Caco-2 (cell line): ENCODE results near the gene PAPSS1. TPM values are rescaled to one million over a fixed set of nuclear protein-coding genes. Genes with fewer than 3 reads are reported as not detected.

Experiments
- BruUV-seq: library from RNA; stranded (reverse); fragments of 400-500 nt; replicated peaks from 2 replicates; lab custom pipeline; 2021; lab: Mats Ljungman, UMichigan
- CTCF ChIA-PET: fragments of 300-600 bp; sonication (Branson Sonifier 250); formaldehyde crosslinking; loops from one replicate; lab custom pipeline; 2022; ENCODE audit warnings: antibody characterized with exemption; lab: Charles Lee
- POLR2A ChIA-PET: fragments of 300-600 bp; sonication (Branson Sonifier 250); formaldehyde crosslinking; loops from one replicate; lab custom pipeline; 2022; ENCODE audit warnings: antibody characterized with exemption; lab: Charles Lee
- DNase-seq, 2 experiments: peaks; one replicate each; pipeline versions ENCODE4 v3.0.0 to v3.0.0-alpha.2; 2020 to 2022
- H3K27me3 ChIP-seq: replicated peaks from 2 replicates; pipeline ENCODE4 v1.6.0; 2011; ENCODE audit warnings: low read length; ENCODE audit not compliant: control insufficient read depth, insufficient read depth
- H3K36me3 ChIP-seq: 2 replicates; pipeline ENCODE4 v1.5.1; 2011; ENCODE audit warnings: low read length; ENCODE audit not compliant: control insufficient read depth, insufficient read depth
- H3K4me1 ChIP-seq: fragments of 250-450 bp; sonication (Bioruptor Pico); 2 replicates; pipeline ENCODE4 v1.5.1; 2020; ENCODE audit warnings: mild to moderate bottlenecking
- H3K4me3 ChIP-seq: 2 replicates; pipeline ENCODE4 v1.5.1; 2011; ENCODE audit warnings: low read depth, mild to moderate bottlenecking, control low read depth, low read length
- H3K9me3 ChIP-seq: fragments of 250-450 bp; sonication (Bioruptor Pico); 2 replicates; pipeline ENCODE4 v1.5.1; 2020; ENCODE audit warnings: mild to moderate bottlenecking, moderate library complexity
- H3K27ac Mint-ChIP-seq: one replicate; pipeline ENCODE4 v1.8.0; 2022; ENCODE audit warnings: mixed read lengths; ENCODE audit not compliant: unreplicated experiment
- H3K27me3 Mint-ChIP-seq: one replicate; pipeline ENCODE4 v1.8.0; 2022; ENCODE audit warnings: mixed read lengths; ENCODE audit not compliant: insufficient read depth, unreplicated experiment
- H3K36me3 Mint-ChIP-seq: one replicate; pipeline ENCODE4 v1.8.0; 2022; ENCODE audit warnings: mild to moderate bottlenecking, mixed read lengths; ENCODE audit not compliant: insufficient read depth, unreplicated experiment
- H3K4me1 Mint-ChIP-seq: one replicate; pipeline ENCODE4 v1.8.0; 2022; ENCODE audit warnings: low read depth, mixed read lengths; ENCODE audit not compliant: unreplicated experiment
- H3K4me3 Mint-ChIP-seq: one replicate; pipeline ENCODE4 v1.8.0; 2022; ENCODE audit warnings: mild to moderate bottlenecking, moderate library complexity, mixed read lengths; ENCODE audit not compliant: unreplicated experiment
- H3K9me3 Mint-ChIP-seq: one replicate; pipeline ENCODE4 v1.8.0; 2022; ENCODE audit warnings: mixed read lengths; ENCODE audit not compliant: unreplicated experiment
- intact Hi-C: fragments of 100-400 bp; cut with micrococcal nuclease; formaldehyde crosslinking; loops from one replicate; pipeline ENCODE4 v1.10.0; 2022; ENCODE audit not compliant: unreplicated experiment
- total RNA-seq: library from RNA; stranded (reverse); gene quantifications from 2 replicates; pipeline ENCODE4 v1.2.3, GENCODE V29; 2022
- TF ChIP-seq, protein P1 (sequence below), 2 experiments: fragments of 200-600 bp in 1 of 2; IDR thresholded peaks; 1 replicate in 1 of 2; 2 replicates in 1 of 2; pipeline versions ENCODE4 v1.5.1 to v1.8.0; 2011 to 2022; ENCODE audit warnings: antibody characterized with exemption in 1 of 2, control low read depth in 1 of 2, inconsistent platforms in 1 of 2, low read depth in 1 of 2, low read length in 1 of 2, mild to moderate bottlenecking in 1 of 2, moderate library complexity in 1 of 2; ENCODE audit not compliant: insufficient read depth in 1 of 2, severe bottlenecking in 1 of 2, unreplicated experiment in 1 of 2

PAPSS1 gene
- total RNA-seq, 1 experiment from 2014 or later, result 66.1 TPM

DNA sequence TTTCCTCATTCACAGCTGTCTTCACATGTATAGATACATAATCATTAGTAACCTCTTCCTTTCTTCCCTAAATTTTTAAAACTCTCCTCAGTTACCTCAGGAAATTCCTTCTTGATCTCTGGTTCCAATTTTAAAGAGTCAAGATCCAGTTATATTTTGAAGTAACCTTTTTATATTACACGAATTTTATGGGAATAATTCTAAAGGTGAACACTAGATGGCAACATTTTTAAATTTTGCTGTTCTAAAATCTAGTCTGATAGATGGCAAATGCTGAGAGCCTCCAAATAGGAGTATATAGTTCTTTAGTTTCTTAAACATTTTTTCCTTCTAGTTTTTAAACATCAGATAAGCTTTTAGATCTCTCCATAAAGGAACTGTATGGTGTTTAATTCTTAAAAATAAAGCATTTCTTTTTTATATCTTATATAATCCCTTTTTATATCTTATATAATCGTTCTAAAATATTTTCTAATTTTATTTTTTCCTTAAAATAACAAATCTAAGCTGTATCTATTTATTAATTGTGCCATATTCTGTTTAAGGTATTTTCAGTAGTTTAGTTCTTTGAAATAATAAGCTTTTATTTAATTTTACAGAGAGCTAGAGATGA is 37.9 kb upstream of the PAPSS1 start:
- no peak for DNase-seq
- ChIA-PET CTCF (no interaction called here), POLR2A (no interaction called here)
- Histone ChIP-seq H3K36me3 (no peaks in the 10 kb centered on the region), H3K4me1 (no peaks in the 10 kb centered on the region), H3K9me3 (no peaks in the 10 kb centered on the region), H3K27me3 (no peaks in the 10 kb centered on the region), H3K4me3 (no peak overlapping the region)
- no peaks in the 10 kb centered on the region for H3K9me3 Mint-ChIP-seq
- H3K4me1 Mint-ChIP-seq, result no peaks in the 10 kb centered on the region
- no TSS peak for BruUV-seq
- H3K27ac Mint-ChIP-seq, result no peak overlapping the region
- no peak overlapping the region for H3K4me3 Mint-ChIP-seq
- TF ChIP-seq, protein P1, sequence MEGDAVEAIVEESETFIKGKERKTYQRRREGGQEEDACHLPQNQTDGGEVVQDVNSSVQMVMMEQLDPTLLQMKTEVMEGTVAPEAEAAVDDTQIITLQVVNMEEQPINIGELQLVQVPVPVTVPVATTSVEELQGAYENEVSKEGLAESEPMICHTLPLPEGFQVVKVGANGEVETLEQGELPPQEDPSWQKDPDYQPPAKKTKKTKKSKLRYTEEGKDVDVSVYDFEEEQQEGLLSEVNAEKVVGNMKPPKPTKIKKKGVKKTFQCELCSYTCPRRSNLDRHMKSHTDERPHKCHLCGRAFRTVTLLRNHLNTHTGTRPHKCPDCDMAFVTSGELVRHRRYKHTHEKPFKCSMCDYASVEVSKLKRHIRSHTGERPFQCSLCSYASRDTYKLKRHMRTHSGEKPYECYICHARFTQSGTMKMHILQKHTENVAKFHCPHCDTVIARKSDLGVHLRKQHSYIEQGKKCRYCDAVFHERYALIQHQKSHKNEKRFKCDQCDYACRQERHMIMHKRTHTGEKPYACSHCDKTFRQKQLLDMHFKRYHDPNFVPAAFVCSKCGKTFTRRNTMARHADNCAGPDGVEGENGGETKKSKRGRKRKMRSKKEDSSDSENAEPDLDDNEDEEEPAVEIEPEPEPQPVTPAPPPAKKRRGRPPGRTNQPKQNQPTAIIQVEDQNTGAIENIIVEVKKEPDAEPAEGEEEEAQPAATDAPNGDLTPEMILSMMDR (IDR thresholded peaks at IDR 0.05; ENCODE audit: insufficient read depth in 1 of 2, low read depth in 1 of 2, low read length in 1 of 2, severe bottlenecking in 1 of 2, unreplicated experiment in 1 of 2), result peak; percentile 30 to 37
- H3K36me3 Mint-ChIP-seq, result no peaks in the 10 kb centered on the region
- H3K27me3 Mint-ChIP-seq, result no peaks in the 10 kb centered on the region
- intact Hi-C loops, result loop anchor here (1.0 kb wide), 1 partner anchor 38 kb away; the partner anchor contains the start of gene PAPSS1

DNA sequence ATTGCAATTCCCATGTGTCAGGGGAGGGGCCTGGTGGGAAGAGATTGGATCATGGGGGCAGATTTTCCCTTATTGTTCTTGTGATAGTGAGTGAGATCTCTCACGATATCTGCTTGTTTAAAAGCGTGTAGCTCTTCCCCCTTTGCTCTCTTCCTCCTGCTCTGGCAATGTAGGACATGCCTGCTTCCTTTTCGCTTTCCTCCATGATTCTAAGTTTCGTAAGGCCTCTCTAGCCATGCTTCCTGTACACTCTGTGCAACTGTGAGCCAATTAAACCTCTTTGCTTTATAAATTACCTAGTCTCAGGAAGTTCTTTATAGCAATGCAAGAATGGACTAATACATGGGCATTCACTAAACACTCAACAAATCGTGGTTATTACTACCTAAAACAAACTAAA is 37.2 kb upstream of the PAPSS1 start:
- Mint-ChIP-seq H3K36me3 (no peaks in the 10 kb centered on the region), H3K27ac (no peak overlapping the region), H3K9me3 (no peaks in the 10 kb centered on the region), H3K4me1 (no peaks in the 10 kb centered on the region), H3K4me3 (no peak overlapping the region), H3K27me3 (no peaks in the 10 kb centered on the region)
- no TSS peak for BruUV-seq
- Histone ChIP-seq H3K27me3 (no peaks in the 10 kb centered on the region), H3K4me1 (no peaks in the 10 kb centered on the region), H3K36me3 (no peaks in the 10 kb centered on the region), H3K4me3 (no peak overlapping the region), H3K9me3 (no peaks in the 10 kb centered on the region)
- no peak for DNase-seq
- ChIA-PET CTCF (no interaction called here), POLR2A (no interaction called here)
- TF ChIP-seq, protein P1 (IDR thresholded peaks at IDR 0.05; ENCODE audit: insufficient read depth in 1 of 2, low read depth in 1 of 2, low read length in 1 of 2, severe bottlenecking in 1 of 2, unreplicated experiment in 1 of 2), result no peak
- intact Hi-C loops, result no loop called here

DNA sequence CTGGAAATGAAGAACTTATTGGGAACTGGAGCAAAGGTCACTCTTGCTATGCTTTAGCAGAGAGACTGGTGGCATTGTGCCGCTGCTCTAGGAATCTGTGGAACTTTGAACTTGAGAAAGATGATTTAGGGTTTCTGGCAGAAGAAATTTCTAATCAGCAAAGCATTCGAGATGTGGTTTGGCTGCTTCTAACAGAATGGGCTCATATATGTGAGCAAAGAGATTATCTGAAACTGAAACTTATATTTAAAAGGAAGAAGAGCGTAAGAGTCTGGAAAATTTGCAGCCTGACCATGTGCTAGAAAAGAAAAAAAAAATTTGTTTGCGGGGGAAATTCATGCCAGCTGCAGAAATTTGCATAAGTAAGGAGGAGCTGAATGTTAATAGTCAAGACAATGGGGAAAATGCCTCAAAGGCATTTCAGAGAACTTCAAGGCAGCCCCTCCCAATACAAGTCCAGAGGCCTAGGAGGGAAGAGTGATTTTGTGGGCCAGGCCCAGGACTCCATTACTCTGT is 35.9 kb upstream of the PAPSS1 start:
- intact Hi-C loops, result no loop called here
- no peaks in the 10 kb centered on the region for H3K36me3 Mint-ChIP-seq
- H3K27ac Mint-ChIP-seq, result no peak overlapping the region
- Histone ChIP-seq H3K27me3 (no peaks in the 10 kb centered on the region), H3K4me1 (no peaks in the 10 kb centered on the region), H3K9me3 (no peaks in the 10 kb centered on the region), H3K36me3 (no peaks in the 10 kb centered on the region), H3K4me3 (no peak overlapping the region)
- H3K4me3 Mint-ChIP-seq, result no peak overlapping the region
- TF ChIP-seq, protein P1 (IDR thresholded peaks at IDR 0.05; ENCODE audit: insufficient read depth in 1 of 2, low read depth in 1 of 2, low read length in 1 of 2, severe bottlenecking in 1 of 2, unreplicated experiment in 1 of 2), result no peak
- no peak for DNase-seq
- no peaks in the 10 kb centered on the region for H3K27me3 Mint-ChIP-seq
- no peaks in the 10 kb centered on the region for H3K9me3 Mint-ChIP-seq
- no TSS peak for BruUV-seq
- no peaks in the 10 kb centered on the region for H3K4me1 Mint-ChIP-seq
- ChIA-PET CTCF (no interaction called here), POLR2A (no interaction called here)
